DMS114 treated with DMSO at 0.1 percent for 48 hours (cell line): ENCODE results near the gene CHRNA7.

Source experiments
- DNase-seq: peaks from one replicate; lab custom pipeline; 2025; ENCODE audit not compliant: unreplicated experiment; lab: John Stamatoyannopoulos, UW

CHRNA7 gene

GRCh38 chr15:32029862-32030781 lies at the start of gene CHRNA7:
Gene CHRNA7, plus strand, starts transcription at chr15:32030515. Its CDS starts 80 bp downstream, at chr15:32030595.
- peak; percentile 47 for DNase-seq

- DNase-seq: no peak
These were observed 44.7 kb upstream of the CHRNA7 start for GRCh38 chr15:31985607-31986006.

DNA sequence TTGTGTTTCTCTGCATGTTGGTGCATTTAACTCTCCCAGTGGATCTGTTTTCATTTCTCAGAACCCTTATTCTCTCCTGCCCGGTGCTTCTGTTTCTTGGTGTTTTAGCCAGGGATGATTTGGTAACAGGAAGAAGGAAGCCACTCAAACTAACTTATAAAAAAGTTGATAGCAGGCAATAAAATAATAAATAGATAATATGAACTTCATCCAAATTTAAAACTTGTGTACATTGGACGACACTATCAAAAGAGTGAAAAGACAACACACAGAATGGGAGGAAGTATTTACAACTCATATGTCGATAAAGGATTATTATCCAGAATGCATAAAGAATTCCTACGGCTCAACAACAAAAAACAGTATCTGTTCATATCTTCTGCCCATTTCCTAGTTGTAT lies 37.3 kb upstream of the CHRNA7 start:
- DNase-seq: no peak

- DNase-seq: no peak
These were observed 32.6 kb upstream of the CHRNA7 start for GRCh38 chr15:31997711-31998110.

DNA sequence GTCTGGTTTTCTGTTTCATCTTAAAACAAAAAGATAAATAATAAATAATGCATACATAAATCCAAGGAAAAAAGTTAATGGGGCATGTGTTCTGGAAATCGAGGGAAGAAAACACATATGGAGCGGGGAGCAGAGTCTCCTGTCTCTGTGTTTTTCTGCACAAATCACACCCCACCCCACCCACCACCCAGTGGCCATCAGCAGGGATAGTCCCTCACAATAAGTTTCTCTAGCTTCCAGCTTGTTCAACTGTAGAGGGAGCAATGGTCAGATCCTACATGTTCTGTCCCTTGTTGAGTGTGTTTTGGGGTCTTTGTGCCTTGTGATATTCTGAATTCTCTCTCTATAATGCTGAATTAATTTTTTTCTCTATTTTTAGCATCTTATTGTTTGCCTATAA lies 26.8 kb upstream of the CHRNA7 start:
- DNase-seq: no peak

DNA sequence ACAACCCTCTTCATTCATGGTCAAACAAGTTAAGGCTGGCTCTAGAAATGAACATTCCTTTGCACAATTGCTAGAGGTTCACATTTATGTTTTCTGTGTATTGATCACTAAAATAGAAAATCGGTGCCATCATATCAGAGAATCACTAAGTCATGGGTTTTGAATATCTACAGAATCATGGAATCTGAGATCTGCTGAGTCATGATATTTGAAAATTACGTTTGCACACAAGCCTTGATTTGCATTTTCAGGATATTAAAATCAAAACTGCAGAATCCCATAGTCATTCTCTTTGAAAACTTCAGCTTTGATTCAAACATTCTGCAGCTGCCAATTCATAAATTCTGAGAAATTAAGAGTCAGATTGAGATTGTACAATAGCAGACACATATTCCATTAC lies 26.1 kb upstream of the CHRNA7 start:
- DNase-seq: no peak

DNA sequence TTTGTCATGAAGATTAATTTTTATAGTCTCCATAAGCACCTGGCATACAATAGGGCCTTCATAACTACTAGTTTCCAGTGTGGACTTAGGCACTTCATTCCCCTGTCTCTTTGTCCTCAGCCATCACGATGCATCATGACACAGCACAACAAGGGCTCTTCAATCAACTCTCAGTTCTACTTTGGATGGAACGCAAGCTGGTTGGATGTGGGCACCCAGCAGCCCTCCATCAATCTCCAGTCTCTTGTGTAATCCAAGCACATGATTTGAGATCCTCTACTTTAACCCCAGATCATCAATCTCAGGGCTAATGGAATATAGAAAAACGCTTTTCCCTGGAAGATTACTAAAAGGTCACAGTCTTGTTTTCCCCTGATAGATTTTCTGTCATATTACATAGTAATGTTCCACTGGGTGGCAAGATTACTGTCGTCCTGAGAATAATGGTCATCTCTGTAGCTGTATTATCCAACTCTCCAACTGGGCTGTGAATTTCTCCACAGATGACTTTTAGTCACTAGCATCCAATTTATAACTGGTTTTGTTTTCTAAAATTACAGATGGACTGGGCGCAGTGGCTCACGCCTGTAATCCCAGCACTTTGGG lies 22.9 kb upstream of the CHRNA7 start:
- no peak for DNase-seq

DNA sequence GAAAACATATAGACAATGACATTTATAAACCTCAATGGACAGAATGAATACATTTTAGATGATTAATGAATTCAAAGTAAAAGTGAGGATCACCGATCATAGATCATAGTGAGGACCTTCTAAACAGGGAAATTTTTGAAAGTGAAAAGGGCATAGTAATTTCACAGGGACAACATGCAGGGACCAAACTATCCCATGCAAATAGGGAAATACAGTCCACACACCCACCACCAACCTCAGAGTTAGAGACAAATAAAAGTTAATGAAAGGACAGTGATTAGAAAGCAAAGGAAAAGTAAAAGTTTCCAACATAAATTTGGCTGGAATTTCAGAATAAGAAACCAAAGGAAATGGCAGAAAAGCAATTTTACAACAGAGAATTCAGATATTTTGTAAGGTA lies 15.4 kb upstream of the CHRNA7 start:
- DNase-seq: no peak

GRCh38 chr15:32020156-32020555 lies 10.2 kb upstream of the CHRNA7 start:
- DNase-seq: no peak

GRCh38 chr15:32028921-32029320 lies 1.4 kb upstream of the CHRNA7 start:
- no peak for DNase-seq

- DNase-seq: peak; percentile 63
These were observed 880 bp upstream of the CHRNA7 start for GRCh38 chr15:32029409-32029861.

DNA sequence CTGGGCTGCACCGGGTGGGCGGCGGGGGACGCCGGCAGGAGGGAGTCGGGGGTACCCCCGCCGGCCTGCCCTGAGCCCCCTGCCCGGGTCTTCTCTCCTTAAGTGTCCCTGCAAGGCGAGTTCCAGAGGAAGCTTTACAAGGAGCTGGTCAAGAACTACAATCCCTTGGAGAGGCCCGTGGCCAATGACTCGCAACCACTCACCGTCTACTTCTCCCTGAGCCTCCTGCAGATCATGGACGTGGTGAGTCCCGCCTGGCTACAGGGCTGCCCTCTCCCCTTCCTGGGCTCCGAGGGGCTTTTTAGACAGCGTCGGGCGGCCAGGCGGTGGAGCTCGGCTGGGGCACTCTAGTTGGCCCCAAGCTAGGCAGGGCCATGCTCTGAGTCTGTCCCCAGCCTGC lies 480 bp downstream of the CHRNA7 start:
- DNase-seq: no peak

DNA sequence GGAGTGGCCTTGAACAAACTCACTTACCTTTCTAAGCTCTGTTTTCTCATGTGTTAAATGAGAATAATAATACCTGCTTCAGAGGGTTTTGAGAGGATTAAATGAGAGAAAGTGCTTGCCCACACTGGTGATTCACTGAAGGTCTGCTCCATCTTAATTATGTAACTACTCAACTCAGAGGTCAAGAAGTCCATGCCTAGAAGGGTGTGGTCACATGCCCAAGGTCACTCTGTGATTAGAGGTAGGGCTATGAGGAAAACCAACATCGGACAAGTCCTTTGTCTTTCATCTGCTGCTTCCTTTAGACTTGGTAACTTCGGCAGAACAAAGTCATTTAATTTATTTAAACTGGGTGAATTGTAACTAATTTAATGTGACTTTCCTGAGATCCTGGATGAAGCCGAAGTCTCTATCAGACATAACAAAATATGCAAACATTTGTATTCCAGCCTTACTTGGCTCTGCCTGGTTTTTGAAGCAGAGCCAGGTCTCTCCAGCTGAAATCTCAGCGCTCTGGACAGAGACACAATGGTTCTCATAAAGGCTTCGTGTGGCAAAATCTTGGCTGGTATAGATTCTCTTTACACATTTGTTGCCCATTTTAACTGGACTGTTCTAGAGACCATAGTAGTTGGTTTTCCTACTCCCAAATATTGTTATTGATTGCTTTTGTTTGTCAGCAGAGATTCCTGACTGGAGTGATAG lies 3.0 kb downstream of the CHRNA7 start:
- no peak for DNase-seq

DNA sequence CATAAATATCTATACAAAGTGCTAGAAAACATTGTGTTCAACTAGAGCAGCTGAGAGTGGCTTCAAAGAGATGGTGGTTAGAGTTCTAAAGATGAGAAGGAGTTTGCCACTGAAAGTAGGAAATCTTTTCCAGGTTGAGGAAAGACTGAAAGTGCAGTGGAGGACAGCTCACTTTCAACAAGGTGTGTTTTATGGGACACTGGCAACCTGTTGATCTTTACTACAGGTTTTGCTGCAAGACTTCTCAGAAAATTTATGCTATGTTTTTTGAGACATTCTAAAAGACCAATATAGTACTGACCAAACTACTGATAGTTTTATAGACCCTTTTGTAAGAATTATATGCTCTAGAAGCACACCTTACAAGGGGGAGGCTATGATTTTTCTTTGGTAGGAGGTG lies 3.8 kb downstream of the CHRNA7 start:
- DNase-seq: no peak

- no peak for DNase-seq
These were observed 5.0 kb downstream of the CHRNA7 start for GRCh38 chr15:32035285-32035684.

GRCh38 chr15:32036971-32037370 lies 6.7 kb downstream of the CHRNA7 start:
- DNase-seq: no peak

DNA sequence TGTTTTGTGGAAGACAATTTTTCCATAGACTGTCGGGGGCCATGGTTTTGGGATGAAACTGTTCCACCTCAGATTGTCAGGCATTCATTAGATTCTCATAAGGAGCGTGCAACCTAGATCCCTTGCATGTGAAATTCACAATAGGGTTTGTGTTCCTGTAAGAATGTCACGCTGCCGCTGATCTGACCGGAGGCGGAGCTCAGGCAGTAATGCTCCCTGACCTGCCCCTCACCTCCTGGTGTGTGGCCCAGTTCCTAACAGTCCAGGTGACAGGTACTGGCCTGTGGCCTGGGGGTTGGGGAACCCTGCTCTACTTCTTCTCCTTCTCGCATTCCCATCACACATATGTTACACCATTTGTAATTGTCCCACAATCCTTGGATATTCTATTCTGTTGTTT lies 11.0 kb downstream of the CHRNA7 start:
- DNase-seq: no peak

DNA sequence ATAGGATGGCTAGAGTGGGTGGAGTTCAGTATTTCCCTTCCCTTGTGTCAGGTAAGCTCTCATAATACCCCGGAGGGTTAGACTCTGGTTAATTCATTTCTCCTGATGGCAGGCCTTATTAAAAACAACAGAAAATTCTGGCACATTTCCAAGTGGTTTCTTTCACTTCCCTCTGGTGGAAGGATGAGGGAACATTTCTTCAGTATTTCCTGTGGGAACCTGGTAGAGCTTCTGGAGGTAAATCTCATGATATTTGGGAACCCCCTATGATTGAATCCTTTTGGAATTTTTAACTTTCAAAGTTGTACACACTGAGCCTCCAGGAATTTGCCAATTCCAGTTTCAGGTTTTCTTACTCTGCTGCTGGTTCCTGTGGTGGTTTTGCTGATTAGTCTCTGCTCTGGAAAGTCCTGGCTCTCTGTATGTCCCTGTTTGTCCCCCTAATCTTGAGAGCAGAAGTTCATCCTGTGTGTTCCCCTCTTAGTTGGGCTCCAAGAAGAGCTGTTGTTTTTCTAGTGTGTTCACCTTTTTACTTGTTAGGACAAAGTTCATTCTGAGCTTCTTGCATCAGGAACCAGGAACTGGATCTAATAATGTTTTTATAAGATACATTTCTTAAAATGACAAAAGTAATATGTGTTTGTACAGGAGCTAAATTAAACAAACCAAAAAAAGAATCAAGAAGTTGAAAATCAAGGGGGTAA lies 12.1 kb downstream of the CHRNA7 start:
- no peak for DNase-seq

DNA sequence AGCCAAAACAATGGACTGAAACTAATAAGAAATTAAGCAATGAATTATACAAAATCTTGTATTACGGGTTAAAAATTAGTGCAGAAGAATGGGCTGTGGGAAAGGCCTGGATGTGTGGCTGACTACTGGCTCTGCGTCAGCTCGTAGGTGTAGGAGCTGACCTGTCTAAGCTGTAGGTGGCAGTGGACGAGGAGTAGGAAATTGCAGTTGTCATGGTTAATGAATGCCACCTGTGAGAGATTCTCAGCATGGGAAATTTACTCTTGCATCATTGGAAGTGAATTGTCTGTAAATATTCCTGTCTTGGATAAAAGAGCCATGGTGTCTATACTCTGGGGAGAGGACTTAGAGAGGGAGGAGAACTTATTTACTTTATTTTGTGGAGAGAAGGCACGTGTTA lies 23.4 kb downstream of the CHRNA7 start:
- no peak for DNase-seq

DNA sequence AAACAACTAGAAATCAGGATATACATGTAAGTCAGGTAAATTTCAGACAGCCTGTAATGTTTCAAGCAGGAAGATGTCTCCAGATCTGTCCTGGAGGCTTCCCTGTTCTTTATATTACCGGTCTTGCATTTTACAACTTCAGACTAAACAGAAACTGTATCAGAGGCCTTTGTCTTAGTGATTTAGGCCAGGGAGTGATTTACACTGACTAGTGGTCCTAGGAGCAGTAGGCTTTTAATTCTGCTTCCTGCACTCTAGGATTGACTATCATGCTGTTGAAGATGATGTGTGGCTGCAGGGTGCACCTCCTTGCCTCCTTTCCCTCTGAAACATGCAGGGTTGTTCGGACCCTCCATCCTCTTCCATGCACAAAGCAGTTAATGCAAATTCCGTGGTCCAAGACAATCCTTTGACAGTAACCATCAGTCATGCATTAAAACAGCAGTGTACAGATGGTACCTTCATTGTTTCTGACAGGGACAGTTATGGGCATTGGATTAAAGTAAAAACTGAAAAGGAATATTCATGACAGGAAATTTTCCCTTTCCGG lies 27.6 kb downstream of the CHRNA7 start:
- DNase-seq: no peak

DNA sequence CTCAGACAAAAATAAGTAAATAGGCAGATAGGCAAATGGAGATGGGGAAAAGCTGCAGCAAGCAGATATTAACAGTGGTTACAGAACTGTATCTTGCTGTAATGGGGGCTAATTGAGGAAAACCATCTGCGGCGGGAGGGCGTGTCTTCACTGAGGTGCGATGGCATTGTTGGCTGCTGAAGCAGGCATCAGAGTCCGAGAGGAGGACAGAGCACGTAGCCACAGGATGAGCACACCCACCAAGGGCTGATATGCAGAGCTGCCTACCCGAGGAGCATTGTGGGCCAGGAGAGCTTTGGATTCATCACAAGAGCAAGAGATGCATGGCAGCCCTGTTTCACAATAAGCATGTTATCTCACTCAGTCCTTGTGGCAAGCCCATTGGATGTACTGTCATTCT lies 30.4 kb downstream of the CHRNA7 start:
- DNase-seq: no peak
